GM08714 (cell line): ENCODE data around the gene PDXK.

Source experiments
- H3K4me3 ChIP-seq: fragments of 200-500 bp; sonication (Bioruptor generic); 2 replicates; pipeline ENCODE4 v1.5.1; 2014; ENCODE audit warnings: mild to moderate bottlenecking, low read length, inconsistent platforms
- ZNF274 ChIP-seq: IDR thresholded peaks from 2 replicates; pipeline ENCODE4 v1.6.1; 2012; ENCODE audit warnings: mild to moderate bottlenecking, low read depth, low read length

The PDXK gene

GRCh38 chr21:43809853-43810504, 91.0 kb downstream of the PDXK start:
- H3K4me3 ChIP-seq = no peak overlapping the region

GRCh38 chr21:43810505-43811261, 91.8 kb downstream of the PDXK start:
- TF ChIP-seq ZNF274 = no peak
- no peak overlapping the region for H3K4me3 ChIP-seq

More at GRCh38 chr21:43809853-43810504, 91.0 kb downstream of the PDXK start:
- no peak for TF ChIP-seq ZNF274

GRCh38 chr21:43811262-43812105, 92.6 kb downstream of the PDXK start:
- no peak overlapping the region for H3K4me3 ChIP-seq
- no peak for TF ChIP-seq ZNF274
